ENCODE results near the gene NR3C2.

The NR3C2 gene

GRCh38 chr4:148171596-148171995, 270.6 kb downstream of the NR3C2 start:
- no peaks in the 10 kb centered on the region for H3K4me1 ChIP-seq (ENCODE audit: control extremely low read depth in 1 of 4, control insufficient read depth in 4 of 4, insufficient read depth in 4 of 4, low read length in 3 of 4)
- no peaks in the 10 kb centered on the region for H3K36me3 ChIP-seq (ENCODE audit: control insufficient read depth in 4 of 4, insufficient read depth in 4 of 4, low read length in 3 of 4)
- no peaks in the 10 kb centered on the region for H3K9me3 ChIP-seq (ENCODE audit: control extremely low read depth in 1 of 5, control insufficient read depth in 4 of 5, insufficient read depth in 2 of 5, low read depth in 1 of 5, low read length in 4 of 5)
- WGBS (ENCODE audit: insufficient coverage) = 93% methylated on average over 3 of the region's 3 CpGs
- H3K27ac ChIP-seq (ENCODE audit: insufficient read depth in 1 of 2, low read depth in 1 of 2, low read length in 2 of 2, poor library complexity in 1 of 2, severe bottlenecking in 2 of 2) = no peak overlapping the region
- DNase-seq = no peak
- no peak overlapping the region for H3K4me3 ChIP-seq (ENCODE audit: control insufficient read depth in 1 of 7, extremely low read depth in 1 of 7, insufficient read depth in 4 of 7, low read depth in 2 of 7, low read length in 6 of 7)
- no peaks in the 10 kb centered on the region for H3K27me3 ChIP-seq (replicated peaks in 2 of 5; ENCODE audit: control insufficient read depth in 4 of 5, insufficient read depth in 5 of 5, low read length in 4 of 5)
- ChIA-PET POLR2A (no interaction called here), CTCF (no interaction called here)

DNA sequence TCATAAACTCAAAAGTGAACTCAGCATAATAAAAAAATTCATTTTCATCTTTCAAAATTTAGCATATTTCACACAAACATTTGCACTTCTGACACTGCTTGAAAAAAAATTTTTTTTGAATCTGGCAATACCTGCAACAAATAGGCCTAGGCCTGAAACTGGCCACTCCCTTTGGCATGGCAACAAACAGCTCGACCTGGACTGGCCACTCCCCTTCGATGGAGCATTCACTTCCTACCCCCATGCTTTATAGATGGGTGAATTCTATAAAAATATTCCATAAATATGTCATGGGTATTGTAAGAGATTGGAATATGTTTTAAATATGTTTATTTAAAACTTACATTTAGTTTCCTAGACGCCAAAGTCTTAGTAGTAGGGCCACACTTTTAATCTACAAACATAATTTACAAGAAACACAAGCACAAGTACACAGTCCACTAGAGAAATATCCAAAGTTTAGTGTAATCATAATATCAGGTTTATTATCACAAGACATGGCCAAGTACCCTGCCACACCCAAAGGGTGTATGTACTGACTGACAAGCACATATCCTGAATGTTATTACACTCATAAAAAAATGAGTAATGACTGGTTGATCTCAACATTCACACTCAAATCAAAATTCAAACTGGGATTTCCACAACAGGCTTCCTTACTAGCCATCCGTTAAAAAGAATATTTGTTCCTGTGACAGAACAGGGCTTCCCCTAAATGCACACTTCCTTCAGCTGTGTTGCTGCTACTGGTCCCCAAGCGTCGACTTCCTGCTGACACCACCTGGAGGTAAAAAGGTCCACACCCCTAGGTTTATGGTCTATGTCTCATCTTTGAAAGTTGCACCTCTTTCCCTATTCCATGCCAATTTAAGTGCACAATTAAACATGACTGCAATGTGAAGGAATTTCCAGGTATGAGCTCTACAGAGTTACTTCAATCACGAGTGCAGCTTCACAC, 271.5 kb downstream of the NR3C2 start:
- Histone ChIP-seq H3K4me3 (ENCODE audit: control insufficient read depth in 1 of 7, extremely low read depth in 1 of 7, insufficient read depth in 4 of 7, low read depth in 2 of 7, low read length in 6 of 7) (no peak overlapping the region), H3K27me3 (replicated peaks in 2 of 5; ENCODE audit: control insufficient read depth in 4 of 5, insufficient read depth in 5 of 5, low read length in 4 of 5) (no peaks in the 10 kb centered on the region), H3K27ac (ENCODE audit: insufficient read depth in 1 of 2, low read depth in 1 of 2, low read length in 2 of 2, poor library complexity in 1 of 2, severe bottlenecking in 2 of 2) (no peak overlapping the region), H3K9me3 (ENCODE audit: control extremely low read depth in 1 of 5, control insufficient read depth in 4 of 5, insufficient read depth in 2 of 5, low read depth in 1 of 5, low read length in 4 of 5) (no peaks in the 10 kb centered on the region), H3K4me1 (ENCODE audit: control extremely low read depth in 1 of 4, control insufficient read depth in 4 of 4, insufficient read depth in 4 of 4, low read length in 3 of 4) (no peaks in the 10 kb centered on the region), H3K36me3 (ENCODE audit: control insufficient read depth in 4 of 4, insufficient read depth in 4 of 4, low read length in 3 of 4) (no peaks in the 10 kb centered on the region)
- POLR2A ChIA-PET = no interaction called here
- CTCF ChIA-PET = no interaction called here
- WGBS (ENCODE audit: insufficient coverage) = 61% methylated on average over 3 of the region's 7 CpGs
- no peak for DNase-seq

GRCh38 chr4:148166132-148166591, 276.1 kb downstream of the NR3C2 start:
- Histone ChIP-seq H3K9me3 (ENCODE audit: control extremely low read depth in 1 of 5, control insufficient read depth in 4 of 5, insufficient read depth in 2 of 5, low read depth in 1 of 5, low read length in 4 of 5) (no peaks in the 10 kb centered on the region), H3K27ac (ENCODE audit: insufficient read depth in 1 of 2, low read depth in 1 of 2, low read length in 2 of 2, poor library complexity in 1 of 2, severe bottlenecking in 2 of 2) (no peak overlapping the region), H3K4me3 (ENCODE audit: control insufficient read depth in 1 of 7, extremely low read depth in 1 of 7, insufficient read depth in 4 of 7, low read depth in 2 of 7, low read length in 6 of 7) (no peak overlapping the region), H3K27me3 (replicated peaks in 2 of 5; ENCODE audit: control insufficient read depth in 4 of 5, insufficient read depth in 5 of 5, low read length in 4 of 5) (no peaks in the 10 kb centered on the region), H3K36me3 (ENCODE audit: control insufficient read depth in 4 of 4, insufficient read depth in 4 of 4, low read length in 3 of 4) (no peaks in the 10 kb centered on the region), H3K4me1 (ENCODE audit: control extremely low read depth in 1 of 4, control insufficient read depth in 4 of 4, insufficient read depth in 4 of 4, low read length in 3 of 4) (no peaks in the 10 kb centered on the region)
- WGBS (ENCODE audit: insufficient coverage) = 93% methylated on average over 6 of the region's 6 CpGs
- ChIA-PET CTCF (interaction anchor here (1.2 kb wide), 1 partner anchor 13 kb away, joined by 3 read pairs; no protein-coding TSS in a partner anchor), POLR2A (no interaction called here)
- no peak for DNase-seq

- H3K9me3 ChIP-seq (ENCODE audit: control extremely low read depth in 1 of 5, control insufficient read depth in 4 of 5, insufficient read depth in 2 of 5, low read depth in 1 of 5, low read length in 4 of 5) = no peaks in the 10 kb centered on the region
- 78% methylated on average over 1 of the region's 2 CpGs for WGBS (ENCODE audit: insufficient coverage)
- POLR2A ChIA-PET = no interaction called here
- no peaks in the 10 kb centered on the region for H3K4me1 ChIP-seq (ENCODE audit: control extremely low read depth in 1 of 4, control insufficient read depth in 4 of 4, insufficient read depth in 4 of 4, low read length in 3 of 4)
- no peak overlapping the region for H3K27ac ChIP-seq (ENCODE audit: insufficient read depth in 1 of 2, low read depth in 1 of 2, low read length in 2 of 2, poor library complexity in 1 of 2, severe bottlenecking in 2 of 2)
- CTCF ChIA-PET = interaction anchor here (0.7 to 1.2 kb wide), 2 partner anchors 16 to 27 kb away, joined by 3 read pairs; no protein-coding TSS in a partner anchor
- no peak for DNase-seq
- no peaks in the 10 kb centered on the region for H3K27me3 ChIP-seq (replicated peaks in 2 of 5; ENCODE audit: control insufficient read depth in 4 of 5, insufficient read depth in 5 of 5, low read length in 4 of 5)
- no peak overlapping the region for H3K4me3 ChIP-seq (ENCODE audit: control insufficient read depth in 1 of 7, extremely low read depth in 1 of 7, insufficient read depth in 4 of 7, low read depth in 2 of 7, low read length in 6 of 7)
- H3K36me3 ChIP-seq (ENCODE audit: control insufficient read depth in 4 of 4, insufficient read depth in 4 of 4, low read length in 3 of 4) = no peaks in the 10 kb centered on the region
Measured at GRCh38 chr4:148164557-148164956, 277.7 kb downstream of the NR3C2 start.

- ChIA-PET POLR2A (no interaction called here), CTCF (no interaction called here)
- Histone ChIP-seq H3K4me3 (ENCODE audit: control insufficient read depth in 1 of 7, extremely low read depth in 1 of 7, insufficient read depth in 4 of 7, low read depth in 2 of 7, low read length in 6 of 7) (no peak overlapping the region), H3K4me1 (ENCODE audit: control extremely low read depth in 1 of 4, control insufficient read depth in 4 of 4, insufficient read depth in 4 of 4, low read length in 3 of 4) (no peaks in the 10 kb centered on the region), H3K9me3 (ENCODE audit: control extremely low read depth in 1 of 5, control insufficient read depth in 4 of 5, insufficient read depth in 2 of 5, low read depth in 1 of 5, low read length in 4 of 5) (no peaks in the 10 kb centered on the region), H3K27ac (ENCODE audit: insufficient read depth in 1 of 2, low read depth in 1 of 2, low read length in 2 of 2, poor library complexity in 1 of 2, severe bottlenecking in 2 of 2) (no peak overlapping the region), H3K27me3 (replicated peaks in 2 of 5; ENCODE audit: control insufficient read depth in 4 of 5, insufficient read depth in 5 of 5, low read length in 4 of 5) (no peaks in the 10 kb centered on the region), H3K36me3 (ENCODE audit: control insufficient read depth in 4 of 4, insufficient read depth in 4 of 4, low read length in 3 of 4) (no peaks in the 10 kb centered on the region)
- no peak for DNase-seq
- WGBS (ENCODE audit: insufficient coverage) = no CpG with 5 or more reads among the region's 1 CpG
Measured at GRCh38 chr4:148162991-148163390, 279.2 kb downstream of the NR3C2 start.

DNA sequence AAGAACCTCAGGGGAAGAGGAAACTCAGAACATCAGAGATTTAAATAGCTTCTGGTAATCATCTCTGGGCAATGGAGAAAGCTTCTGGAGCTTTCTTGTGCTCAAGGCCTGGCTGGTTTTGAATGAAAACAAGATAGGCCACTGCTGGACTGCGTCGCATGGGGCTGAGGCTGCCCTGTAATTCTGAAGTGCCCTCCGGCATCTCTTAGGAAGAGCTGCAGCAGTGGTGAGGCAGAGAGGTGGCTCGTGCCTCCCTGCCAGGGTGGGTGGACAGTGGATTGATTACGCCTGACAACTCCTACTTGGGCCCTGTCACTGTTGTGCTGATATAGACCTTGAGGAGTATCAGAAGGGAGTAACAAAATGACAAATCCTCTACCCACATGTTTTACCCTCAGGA, 279.7 kb downstream of the NR3C2 start:
- H3K27me3 ChIP-seq (replicated peaks in 2 of 5; ENCODE audit: control insufficient read depth in 4 of 5, insufficient read depth in 5 of 5, low read length in 4 of 5) = no peaks in the 10 kb centered on the region
- no peak overlapping the region for H3K27ac ChIP-seq (ENCODE audit: insufficient read depth in 1 of 2, low read depth in 1 of 2, low read length in 2 of 2, poor library complexity in 1 of 2, severe bottlenecking in 2 of 2)
- no peaks in the 10 kb centered on the region for H3K36me3 ChIP-seq (ENCODE audit: control insufficient read depth in 4 of 4, insufficient read depth in 4 of 4, low read length in 3 of 4)
- no peak for DNase-seq
- POLR2A ChIA-PET = no interaction called here
- H3K4me1 ChIP-seq (ENCODE audit: control extremely low read depth in 1 of 4, control insufficient read depth in 4 of 4, insufficient read depth in 4 of 4, low read length in 3 of 4) = no peaks in the 10 kb centered on the region
- no peak overlapping the region for H3K4me3 ChIP-seq (ENCODE audit: control insufficient read depth in 1 of 7, extremely low read depth in 1 of 7, insufficient read depth in 4 of 7, low read depth in 2 of 7, low read length in 6 of 7)
- H3K9me3 ChIP-seq (ENCODE audit: control extremely low read depth in 1 of 5, control insufficient read depth in 4 of 5, insufficient read depth in 2 of 5, low read depth in 1 of 5, low read length in 4 of 5) = no peaks in the 10 kb centered on the region
- CTCF ChIA-PET = no interaction called here
- 100% methylated on average over 3 of the region's 5 CpGs for WGBS (ENCODE audit: insufficient coverage)

- H3K4me1 ChIP-seq (ENCODE audit: control extremely low read depth in 1 of 4, control insufficient read depth in 4 of 4, insufficient read depth in 4 of 4, low read length in 3 of 4) = no peaks in the 10 kb centered on the region
- H3K27me3 ChIP-seq (replicated peaks in 2 of 5; ENCODE audit: control insufficient read depth in 4 of 5, insufficient read depth in 5 of 5, low read length in 4 of 5) = no peaks in the 10 kb centered on the region
- no peak overlapping the region for H3K4me3 ChIP-seq (ENCODE audit: control insufficient read depth in 1 of 7, extremely low read depth in 1 of 7, insufficient read depth in 4 of 7, low read depth in 2 of 7, low read length in 6 of 7)
- no peaks in the 10 kb centered on the region for H3K36me3 ChIP-seq (ENCODE audit: control insufficient read depth in 4 of 4, insufficient read depth in 4 of 4, low read length in 3 of 4)
- WGBS (ENCODE audit: insufficient coverage) = 100% methylated on average over 2 of the region's 2 CpGs
- ChIA-PET CTCF (no interaction called here), POLR2A (no interaction called here)
- DNase-seq = no peak
- no peaks in the 10 kb centered on the region for H3K9me3 ChIP-seq (ENCODE audit: control extremely low read depth in 1 of 5, control insufficient read depth in 4 of 5, insufficient read depth in 2 of 5, low read depth in 1 of 5, low read length in 4 of 5)
- H3K27ac ChIP-seq (ENCODE audit: insufficient read depth in 1 of 2, low read depth in 1 of 2, low read length in 2 of 2, poor library complexity in 1 of 2, severe bottlenecking in 2 of 2) = no peak overlapping the region
Measured at GRCh38 chr4:148161601-148162000, 280.6 kb downstream of the NR3C2 start.

Data from common myeloid progenitor, CD34-positive (primary cell).